Right ventricle myocardium inferior (tissue), 1 donor: ENCODE measurements around the gene TMX3. TPM values are rescaled to one million over a fixed set of nuclear protein-coding genes. Genes with fewer than 3 reads are reported as not detected.

ENCODE experiments used
- ATAC-seq: fragments of 200-7000 bp; cut with Tn5 transposase; one replicate; pipeline ENCODE4 v1.9.1; 2020; ENCODE audit warnings: mild to moderate bottlenecking, moderate library complexity
- DNase-seq: peaks from one replicate; pipeline ENCODE4 v3.0.0; 2021; ENCODE audit errors: missing footprints
- intact Hi-C: fragments of 100-400 bp; cut with DNase I; formaldehyde crosslinking; loops from one replicate; pipeline ENCODE4 v1.11.0; 2022
- total RNA-seq: library from RNA; stranded (reverse); fragmentation: NEBNext Ultra II Directional; extraction: Animal tissue kit (Norgen Biotek cat#: 25700); gene quantifications from one replicate; pipeline ENCODE4 v1.2.1, GENCODE V29; 2021
- donor health status: DM: no; HTN: yes; CAD: no; lungs with severe emphysema.

The TMX3 gene
- total RNA-seq, 1 donor from 2014 or later: 24.7 TPM

DNA sequence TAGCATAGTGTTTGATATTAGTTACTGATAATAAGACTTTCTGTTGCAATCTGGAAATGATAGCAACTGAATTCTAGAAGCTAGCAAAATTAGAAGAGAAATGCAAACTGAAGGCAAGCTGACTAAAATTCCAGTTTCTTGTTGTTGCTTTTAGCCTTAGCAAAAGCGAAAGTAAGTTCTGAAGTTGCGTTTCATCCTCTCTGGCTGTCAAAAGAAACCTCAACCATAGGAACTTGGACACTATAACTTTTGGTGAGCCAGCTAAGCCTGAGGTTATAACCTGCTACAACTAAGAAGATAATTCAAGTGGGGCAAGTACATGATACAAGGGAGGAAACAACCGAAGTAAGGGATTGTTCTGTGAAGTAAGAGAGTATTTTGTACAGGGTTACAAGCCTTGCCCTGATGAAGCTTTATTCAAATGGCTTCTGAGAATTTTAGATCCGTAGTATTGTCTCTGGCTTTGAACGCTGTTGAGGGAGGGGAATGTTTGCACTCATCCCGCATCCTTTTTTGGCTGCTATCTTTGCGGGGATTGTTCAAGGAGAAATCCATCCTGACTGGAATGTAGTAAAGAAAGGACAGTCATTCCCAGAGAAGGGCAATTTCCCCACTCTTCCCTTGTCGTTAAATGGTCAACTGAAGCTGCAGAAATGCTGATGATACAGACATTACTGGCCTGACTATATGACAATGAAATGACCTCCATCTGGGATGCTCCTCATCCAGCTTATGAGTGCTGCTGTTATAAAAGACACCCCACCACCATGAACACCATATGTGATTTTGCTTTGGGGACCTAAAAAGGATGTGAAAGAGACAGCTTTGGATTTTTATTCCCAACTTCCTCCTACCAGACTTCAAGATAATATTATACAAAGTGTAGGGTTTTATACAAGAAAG lies 7.0 kb upstream of the TMX3 start:
- DNase-seq (no peak), ATAC-seq (peak; percentile 44)
- intact Hi-C loops: no loop called here

DNA sequence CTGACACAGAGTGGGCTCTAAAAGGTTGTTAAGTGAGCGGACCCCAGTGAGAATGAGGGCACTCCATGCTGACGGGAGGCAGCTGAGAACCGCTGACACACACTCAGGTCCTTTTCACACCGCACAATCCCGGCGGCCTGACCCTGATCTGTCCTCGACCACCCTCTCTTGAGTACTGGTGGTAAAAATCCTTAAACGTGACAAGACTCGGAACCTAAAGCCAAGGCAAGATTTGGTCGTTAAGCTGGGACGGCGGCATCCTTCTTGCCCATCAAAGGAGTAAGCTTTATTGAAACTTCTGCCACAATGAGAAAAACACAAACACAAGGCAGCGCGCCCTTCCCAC lies 569 bp downstream of the TMX3 start:
- ATAC-seq (no peak), DNase-seq (peak; percentile 70)

DNA sequence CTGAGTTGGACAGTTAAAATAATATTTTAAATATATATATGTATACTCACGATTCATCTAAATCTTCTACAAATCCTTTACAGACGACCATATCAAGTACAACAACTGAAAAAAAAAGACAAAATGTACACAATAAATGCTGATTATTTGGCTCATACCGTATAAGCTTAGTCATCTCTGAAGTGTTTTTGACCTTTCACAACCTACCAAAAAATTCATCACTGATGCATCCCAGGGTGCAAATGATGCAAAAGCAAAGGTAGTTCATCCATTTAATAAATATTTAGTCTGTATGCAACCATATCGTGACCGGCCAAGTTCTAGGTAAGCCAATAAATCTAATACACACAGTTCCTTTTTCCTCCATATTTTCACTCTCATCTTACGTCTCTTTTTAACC lies 1.1 kb downstream of the TMX3 start:
- no peak for ATAC-seq
- no peak for DNase-seq
- intact Hi-C loops: no loop called here

More for the DNA sequence above, 569 bp downstream of the TMX3 start:
- intact Hi-C loops: no loop called here

DNA sequence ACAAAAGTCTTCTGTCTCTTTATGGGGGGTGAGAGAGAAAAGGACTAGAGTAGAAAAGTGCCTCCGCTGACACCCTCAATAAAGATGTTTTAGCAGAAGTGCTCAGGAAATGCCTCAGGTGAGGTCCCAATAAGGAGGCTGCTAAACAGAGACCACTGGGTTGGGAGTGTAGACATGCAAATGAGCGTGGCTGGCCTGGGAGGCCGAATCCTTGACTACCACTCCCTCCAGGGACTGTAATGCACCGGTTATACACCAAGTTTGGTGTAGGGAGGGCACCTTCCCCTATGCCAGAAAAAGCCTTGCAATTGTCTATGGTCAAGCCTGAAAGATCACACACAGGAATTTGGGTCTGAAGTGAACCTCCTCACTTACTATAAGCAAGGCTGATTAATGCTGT lies 1.8 kb downstream of the TMX3 start:
- intact Hi-C loops: no loop called here
- DNase-seq (no peak), ATAC-seq (no peak)

DNA sequence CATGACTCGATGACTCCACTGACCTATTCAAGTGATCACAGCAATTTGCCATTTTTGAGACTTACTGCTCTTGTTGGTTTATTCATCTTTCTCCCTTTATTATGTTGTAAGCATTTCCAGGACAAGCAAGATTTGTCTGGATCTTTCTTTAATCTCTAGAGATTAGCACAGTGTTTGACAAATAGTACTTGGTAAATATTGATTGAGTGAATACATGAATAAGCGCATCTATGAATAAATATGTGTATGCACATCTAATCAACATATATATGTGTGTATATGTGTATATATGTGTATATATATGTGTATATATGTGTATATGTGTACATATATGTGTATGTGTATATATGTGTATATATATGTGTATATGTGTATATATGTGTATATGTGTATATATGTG lies 7.3 kb downstream of the TMX3 start:
- intact Hi-C loops: no loop called here
- DNase-seq: no peak
- ATAC-seq: no peak

DNA sequence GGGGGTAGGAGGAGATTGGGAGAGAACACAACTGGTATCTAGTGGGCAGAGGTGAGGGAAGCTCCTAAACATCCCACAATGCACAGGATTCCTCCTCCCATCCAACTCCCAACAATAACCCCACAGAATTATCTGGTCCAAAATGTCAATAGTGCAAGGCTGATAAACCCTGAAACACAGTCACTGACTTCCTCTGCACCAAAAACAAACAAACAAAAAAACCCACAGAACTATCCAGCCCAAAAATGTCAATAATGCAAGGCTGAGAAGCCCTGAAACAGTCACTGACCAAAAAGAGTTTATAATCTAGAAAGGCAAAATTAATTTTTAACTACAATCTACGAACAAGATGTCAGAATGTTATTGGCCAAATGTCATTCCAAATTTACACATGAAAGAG lies 9.8 kb downstream of the TMX3 start:
- intact Hi-C loops: no loop called here
- DNase-seq (no peak), ATAC-seq (no peak)

DNA sequence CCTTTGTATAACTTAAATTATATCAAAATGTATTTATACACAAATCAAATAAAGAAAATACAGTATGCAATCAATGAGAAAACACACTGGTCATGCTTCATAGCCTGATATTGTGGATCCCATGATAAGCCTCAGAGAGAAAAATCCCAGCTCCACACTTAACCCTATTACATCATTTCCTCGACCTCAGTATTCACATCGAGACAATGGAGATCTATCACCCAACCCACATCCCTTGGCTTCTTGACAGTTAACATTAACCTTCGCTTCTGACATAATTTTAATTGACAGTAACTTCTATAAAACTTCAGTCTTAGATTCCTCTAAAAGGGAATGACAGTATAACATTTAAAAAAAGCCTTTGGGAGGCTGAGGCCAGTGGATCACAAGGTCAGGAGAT lies 11.6 kb downstream of the TMX3 start:
- DNase-seq: no peak
- intact Hi-C loops: no loop called here
- no peak for ATAC-seq

DNA sequence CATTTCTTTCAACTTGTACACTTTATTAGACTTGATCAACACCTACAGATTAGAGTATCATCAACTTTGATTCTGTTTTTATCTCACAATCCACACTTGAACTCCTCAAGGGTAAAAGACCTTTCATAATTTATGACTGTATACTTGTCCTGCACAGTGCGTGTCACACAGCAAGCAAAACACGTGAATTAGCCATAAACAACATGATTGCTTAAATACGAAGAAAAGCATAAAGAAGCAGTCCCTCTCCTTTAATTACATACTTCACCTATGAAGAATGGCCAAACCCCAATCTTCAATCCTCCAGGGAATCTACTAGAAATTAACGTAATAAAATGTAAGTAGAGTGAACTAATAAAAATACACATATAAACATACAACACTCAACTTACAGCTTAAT lies 13.6 kb downstream of the TMX3 start:
- ATAC-seq (no peak), DNase-seq (no peak)
- intact Hi-C loops: no loop called here

DNA sequence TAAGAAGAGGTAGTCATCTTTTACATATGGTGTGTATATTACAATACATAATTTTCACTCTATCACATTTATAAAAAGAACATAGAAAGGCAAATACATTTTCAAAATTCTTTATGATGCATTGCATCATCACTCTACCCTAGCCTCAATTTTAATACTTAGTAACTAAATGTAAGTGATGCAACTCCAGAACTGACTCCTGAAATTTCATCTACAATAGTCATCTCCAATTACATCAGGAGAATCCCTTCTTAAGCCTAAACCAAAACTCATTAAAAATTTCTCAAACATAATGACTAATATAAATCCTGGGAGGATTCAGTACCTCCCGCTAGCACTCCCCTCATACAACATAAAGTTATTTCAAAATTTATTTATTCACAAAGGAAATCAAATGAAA lies 15.9 kb downstream of the TMX3 start:
- DNase-seq: no peak
- intact Hi-C loops: no loop called here
- no peak for ATAC-seq

DNA sequence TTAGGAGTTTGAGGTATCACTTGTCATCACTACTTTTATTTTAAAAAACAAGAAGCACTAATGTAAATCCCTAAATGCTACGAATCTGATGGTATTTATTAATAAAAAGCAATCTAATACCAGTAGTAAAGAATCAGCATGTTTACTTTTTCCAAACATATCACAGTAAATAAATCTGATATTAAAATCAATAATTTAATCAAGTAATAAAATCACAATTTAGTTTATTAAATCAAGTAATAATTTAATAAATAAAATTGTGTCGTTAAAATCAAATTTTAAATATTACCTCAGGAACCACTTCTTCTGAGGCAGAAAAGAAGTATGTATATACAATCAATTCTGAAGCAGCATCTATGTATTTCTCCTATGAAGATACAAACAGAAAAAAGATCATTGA lies 18.0 kb downstream of the TMX3 start:
- ATAC-seq (no peak), DNase-seq (no peak)
- intact Hi-C loops: no loop called here

DNA sequence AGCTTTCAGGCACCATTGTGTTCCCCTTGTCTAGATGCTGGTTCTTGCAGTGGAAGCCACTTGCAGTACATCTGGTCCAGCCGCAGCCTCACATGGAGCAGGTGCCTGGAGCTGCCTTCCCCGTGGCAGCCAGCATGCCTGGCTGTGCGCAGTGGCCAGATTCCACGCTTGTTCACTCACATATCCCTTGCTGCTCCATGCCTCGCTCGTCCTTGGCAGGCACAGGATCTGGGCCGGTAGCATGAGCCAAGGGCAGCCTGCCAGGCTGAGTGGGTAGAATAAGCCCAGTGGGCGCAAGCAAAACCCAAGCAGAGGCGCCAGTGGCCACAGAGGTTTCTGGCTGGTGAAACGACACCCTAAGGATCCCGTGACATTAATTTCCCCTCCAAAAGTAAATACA lies 20.6 kb downstream of the TMX3 start:
- ATAC-seq (no peak), DNase-seq (no peak)
- intact Hi-C loops: no loop called here

DNA sequence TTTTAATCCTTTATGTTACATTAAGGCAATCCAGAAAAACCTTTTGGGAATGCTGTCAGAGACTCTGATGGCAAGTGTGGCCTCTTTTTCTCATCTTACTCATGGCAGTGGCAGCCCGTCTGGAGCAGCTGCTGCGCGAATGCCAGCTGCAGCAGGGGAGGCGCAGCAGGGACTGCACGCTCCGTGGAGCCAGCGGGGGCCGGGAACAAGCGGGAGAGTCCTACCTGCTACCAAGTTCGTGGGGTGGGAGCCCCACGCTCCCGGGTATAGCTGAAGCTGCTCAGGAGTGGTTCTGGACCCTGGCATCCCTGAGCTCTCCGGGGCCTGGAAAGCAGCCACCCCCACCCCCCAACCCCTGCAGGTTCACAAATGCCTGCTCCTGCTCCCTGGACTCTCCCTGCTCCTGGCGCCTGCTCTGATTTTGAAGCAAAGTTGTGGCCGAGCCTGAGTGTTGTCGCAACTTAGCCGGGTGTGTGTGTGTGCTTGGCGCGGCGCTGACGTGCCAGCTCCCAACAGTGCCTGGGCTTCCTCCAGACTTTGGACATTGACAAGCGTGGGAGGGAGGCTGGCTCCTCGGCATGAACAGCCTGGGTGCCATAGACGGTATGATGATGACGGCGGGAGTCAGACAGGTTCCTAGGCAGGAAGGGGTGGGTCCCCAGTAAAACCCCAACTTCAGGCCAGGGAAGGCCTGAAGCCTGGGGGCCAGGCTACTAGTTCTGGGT lies 21.7 kb downstream of the TMX3 start:
- DNase-seq (no peak), ATAC-seq (no peak)
- intact Hi-C loops: no loop called here

DNA sequence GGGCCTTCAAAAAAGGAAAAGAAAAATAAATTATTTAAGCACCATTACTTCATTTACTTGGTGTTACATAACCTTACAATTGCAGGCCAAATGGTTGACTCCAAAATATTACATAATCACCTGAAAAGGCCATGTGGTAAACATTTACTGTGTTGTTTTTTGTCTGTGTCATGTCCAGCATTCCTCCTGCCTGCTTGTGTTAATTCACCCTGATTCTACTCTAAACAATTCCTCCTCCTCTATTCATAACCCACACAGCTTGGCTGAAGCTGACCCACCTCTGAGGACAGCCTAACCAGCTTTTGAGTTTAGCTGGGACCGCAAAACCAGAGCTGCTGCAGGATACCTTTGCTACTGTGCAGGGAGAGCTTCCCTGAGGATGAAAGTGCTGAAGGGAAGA lies 35.4 kb downstream of the TMX3 start:
- peak; percentile 67 for ATAC-seq
- no peak for DNase-seq
- intact Hi-C loops: no loop called here

DNA sequence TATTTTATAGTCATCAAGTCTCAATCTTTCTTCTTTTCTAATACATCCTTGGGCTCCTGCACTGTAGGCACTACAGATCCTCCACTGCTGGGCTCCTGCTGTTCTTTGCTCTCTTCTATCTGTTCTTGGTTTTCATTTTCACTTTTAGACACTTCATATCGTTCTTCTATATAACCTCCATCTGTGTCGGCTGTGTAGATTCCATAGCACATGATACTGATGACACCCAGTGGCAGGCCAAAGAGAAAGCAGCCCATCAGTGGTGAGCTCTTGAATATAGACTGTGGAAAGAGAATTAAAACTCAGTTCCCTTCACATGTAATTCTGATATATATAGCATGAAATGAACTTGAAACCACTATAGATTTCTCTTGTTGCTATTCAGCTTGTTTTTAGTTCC lies 38.0 kb downstream of the TMX3 start:
- DNase-seq: no peak
- no peak for ATAC-seq
- intact Hi-C loops: no loop called here

DNA sequence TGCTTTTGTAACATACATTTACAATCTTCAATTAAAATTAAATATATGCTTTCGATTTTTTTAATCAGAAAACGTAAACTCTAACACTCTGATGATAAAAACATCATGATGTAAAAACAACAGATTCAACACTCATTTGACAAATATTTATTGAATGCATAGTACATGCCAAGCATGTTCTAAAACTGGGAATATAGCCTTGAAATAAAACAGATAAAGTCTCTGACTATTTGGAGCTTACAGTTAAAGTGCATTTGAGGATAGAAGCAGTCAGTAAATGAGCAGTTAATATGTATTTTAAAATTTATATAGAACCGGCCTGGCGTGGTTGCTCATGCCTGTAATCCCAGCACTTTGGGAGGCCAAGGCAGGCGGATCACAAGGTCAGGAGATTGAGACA lies 47.8 kb downstream of the TMX3 start:
- DNase-seq (no peak), ATAC-seq (no peak)
- intact Hi-C loops: no loop called here

DNA sequence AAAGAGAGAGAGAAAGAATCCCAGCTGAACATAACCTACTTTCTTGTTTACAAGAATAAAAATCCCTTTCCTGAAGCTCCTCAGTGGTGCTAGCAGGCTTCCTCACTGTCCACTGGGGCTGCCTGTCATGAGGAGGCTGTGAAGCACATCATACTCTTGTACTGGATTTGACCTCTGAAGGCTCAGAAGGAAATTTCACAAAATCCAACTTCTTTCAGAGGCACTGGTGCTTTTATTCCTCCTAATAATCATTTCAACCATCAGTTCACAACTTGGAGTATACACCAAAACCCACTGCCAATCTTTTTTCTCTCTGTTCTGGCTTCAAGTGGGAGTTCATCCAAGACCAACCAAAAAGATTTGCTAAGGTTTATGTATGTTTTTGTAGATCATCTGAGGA lies 48.5 kb downstream of the TMX3 start:
- intact Hi-C loops: no loop called here
- peak; percentile 63 for ATAC-seq
- no peak for DNase-seq

DNA sequence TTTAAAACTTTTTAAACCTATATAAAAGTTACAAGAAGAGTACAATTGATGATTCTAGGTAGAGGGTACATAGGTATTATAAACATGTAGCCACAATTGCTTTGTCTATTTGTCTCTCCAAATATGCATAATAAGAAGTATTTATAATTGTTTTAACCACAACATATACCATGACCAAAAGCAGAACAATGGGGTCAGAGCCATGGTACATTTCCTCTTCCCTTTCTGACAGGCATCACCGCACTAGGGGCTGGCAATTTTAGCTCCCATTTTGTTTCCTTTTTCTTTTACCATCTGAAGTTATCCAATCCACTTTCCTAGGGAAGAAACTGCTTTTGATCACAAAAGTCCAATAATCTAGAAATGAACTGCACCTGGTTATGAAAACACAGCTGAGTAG lies 49.3 kb downstream of the TMX3 start:
- no peak for DNase-seq
- ATAC-seq: no peak
- intact Hi-C loops: no loop called here

DNA sequence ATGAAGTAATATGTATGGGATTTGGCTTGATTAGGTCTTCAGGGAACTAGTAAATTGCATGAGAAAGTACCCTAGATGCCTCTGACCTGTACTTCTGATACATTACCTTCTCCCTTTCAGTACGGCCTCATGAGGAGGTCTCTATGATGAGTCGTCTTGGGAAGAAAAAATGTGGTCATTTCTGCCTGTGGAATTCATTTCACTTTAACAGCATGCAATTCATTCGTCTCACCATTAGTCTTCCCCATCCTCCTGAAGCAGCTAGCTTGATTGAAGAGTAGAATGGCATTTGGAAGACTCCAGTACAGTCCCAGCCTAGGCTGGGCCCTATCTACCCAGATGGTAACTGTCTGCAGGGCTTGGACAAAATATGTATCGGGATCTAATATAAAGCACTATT lies 52.2 kb downstream of the TMX3 start:
- DNase-seq: no peak
- intact Hi-C loops: no loop called here
- ATAC-seq: no peak

DNA sequence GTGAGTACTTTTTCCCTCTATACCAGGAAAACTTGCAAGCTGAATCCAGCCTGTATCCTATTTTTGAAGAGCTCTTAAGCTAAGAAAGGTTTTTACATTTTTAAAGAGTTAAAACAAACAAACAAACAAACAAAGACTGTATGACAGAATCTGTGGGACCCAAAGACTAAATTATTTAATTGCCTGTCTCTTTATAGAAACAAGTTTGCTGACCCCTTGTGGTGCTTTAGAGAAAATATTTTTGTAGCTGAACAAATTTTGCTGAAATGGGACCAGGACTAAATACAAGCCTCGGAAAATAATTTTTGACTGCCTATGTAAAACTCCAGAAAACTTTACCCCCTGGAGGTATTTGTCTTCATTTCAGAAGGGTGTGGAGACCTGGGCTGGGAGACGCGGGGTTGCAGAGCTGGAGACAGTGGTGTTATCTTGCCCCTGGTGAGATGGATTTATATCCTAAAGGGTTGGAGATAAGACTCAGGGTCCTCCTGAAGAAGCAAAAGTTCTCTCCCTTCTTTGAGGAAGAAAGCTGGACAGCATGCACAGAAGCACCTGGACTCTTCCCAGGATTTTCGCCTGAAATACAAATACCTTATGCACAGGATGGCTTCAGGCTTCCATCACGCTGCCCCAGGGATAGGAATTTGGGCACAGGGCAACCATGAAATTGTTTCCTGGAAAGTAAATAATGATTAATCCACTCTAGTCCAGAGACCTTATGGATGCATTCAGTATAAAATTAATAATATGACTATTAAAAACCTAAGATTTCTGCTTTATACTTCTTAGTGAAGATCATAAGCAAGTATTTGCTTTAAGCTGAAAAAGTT lies 54.3 kb downstream of the TMX3 start:
- ATAC-seq: no peak
- intact Hi-C loops: loop anchor here (2.0 kb wide), 2 partner anchors 1144 to 1444 kb away; partner anchors contain the start of gene DSEL
- DNase-seq: no peak

DNA sequence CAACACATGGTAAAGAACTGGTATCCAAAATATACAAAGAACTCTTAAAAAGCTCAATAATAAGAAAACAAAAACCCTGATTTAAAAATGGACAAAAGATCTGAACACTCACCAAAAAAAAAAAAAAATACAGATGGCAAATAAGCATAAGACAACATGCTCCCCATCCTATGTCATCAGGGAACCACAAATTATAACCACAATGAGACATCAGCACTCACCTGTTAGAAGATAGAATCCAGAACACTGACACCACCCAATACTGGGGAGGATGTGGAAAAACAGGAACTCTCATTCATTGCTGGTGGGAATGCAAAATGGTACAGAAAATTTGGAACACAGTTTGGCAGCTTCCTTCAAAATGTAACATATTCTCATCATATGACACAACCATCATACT lies 66.7 kb downstream of the TMX3 start:
- intact Hi-C loops: no loop called here
- ATAC-seq: no peak
- DNase-seq: no peak
